HG03139 (cell line): Measurements from ENCODE around the gene CAGE1.
"Not testable (repeated sequence)": the region's sequence is repeated elsewhere in the genome, so short reads cannot be mapped to it uniquely, and the experiment has no call there.

Source experiments
- ATAC-seq: cut with Tn5 transposase; IDR thresholded peaks from one replicate; pipeline ENCODE4 v1.9.1; 2021; ENCODE audit not compliant: unreplicated experiment

The CAGE1 gene

DNA sequence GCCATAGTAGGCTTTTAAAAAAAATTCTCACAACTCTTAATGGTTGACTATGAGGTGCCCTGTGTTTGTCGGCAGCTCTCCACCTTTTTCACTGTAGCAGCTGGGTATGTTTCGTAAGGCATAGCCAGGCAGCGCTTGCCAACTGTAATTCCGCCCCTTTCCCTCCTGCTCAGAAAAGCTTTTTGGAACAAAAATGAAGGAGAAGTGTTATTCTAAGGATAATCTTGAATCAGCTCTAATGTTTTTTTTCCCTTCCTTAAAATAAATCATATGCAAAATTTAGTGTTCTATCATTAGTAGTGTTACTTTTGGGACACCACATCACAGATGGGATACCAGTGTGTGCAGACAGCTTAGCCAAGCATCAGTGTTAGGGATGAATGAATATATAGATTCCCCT, 21.3 kb upstream of the CAGE1 start:
- no peak for ATAC-seq

DNA sequence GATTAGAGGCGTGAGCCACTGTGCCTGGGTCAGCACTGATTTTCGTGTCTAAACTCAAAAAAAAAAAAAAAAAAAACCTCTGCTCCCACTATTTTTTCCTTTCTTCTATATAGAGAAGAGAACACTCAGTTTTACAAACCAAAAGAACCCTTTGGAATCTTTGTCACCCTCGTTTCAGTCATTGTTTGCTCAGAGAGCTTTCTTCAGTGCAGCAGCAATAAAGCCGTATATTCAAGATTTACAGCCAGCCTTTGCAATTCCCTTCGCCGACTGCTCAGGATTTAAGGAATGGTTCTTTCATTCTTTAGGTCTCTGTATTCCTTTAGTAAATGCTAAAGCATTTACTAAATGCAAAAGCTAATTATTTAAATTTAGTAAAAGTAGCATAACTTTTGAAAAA, 20.2 kb upstream of the CAGE1 start:
- ATAC-seq: no peak

DNA sequence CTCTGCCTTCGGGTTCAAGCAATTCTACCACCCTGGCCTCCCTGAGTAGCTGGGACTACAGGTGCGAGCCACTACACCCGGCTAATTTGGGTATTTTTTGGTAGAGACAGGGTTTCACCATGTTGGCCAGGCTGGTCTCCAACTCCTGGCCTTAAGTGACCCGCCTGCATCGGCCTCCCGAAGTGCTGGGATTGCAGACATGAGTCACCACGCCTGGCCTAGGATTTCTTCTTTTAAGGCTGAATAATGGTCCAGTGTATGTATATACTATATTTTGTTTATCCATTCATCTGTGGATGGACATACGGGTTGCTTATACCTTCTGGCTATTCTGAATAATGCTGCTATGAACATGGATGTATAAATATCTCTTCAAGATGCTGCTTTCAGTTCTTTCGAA, 17.2 kb upstream of the CAGE1 start:
- ATAC-seq: no peak

DNA sequence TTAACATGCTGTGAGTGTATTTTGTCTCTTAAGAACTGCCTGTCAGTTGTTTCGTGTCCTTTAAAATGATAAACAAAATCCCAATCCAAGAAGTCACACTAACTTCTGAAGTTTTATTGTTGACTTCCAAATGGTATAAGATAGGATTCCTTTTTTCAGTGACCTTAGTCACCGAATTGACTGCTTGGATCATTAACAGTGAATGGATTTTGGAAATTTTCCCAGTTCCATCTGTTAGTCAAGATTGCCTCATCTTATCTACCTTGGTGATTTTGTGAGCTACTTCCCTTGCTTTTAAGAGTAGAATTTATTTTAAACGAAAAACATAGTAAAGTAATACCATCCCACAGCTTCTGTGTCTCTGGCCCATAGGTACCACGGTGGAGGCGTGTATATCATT, 15.0 kb upstream of the CAGE1 start:
- no peak for ATAC-seq

DNA sequence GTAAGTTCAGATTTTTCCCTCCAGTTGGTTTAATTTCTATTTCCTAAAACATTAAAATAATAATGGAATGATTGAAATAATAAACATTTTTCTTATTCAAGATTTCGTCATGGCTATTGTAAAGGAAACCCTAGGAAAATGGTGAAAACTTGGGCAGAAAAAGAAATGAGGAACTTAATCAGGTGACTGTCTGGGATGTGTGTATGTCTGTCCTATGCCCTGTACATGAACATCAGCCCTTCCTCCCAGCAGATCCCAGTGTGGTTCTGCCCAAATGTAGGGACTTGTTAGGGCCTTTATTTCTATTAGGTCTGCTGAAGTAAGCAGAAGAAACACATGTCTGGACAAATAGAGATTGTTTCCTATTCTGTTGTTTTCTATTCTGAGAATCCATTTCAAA, 13.2 kb upstream of the CAGE1 start:
- no peak for ATAC-seq

DNA sequence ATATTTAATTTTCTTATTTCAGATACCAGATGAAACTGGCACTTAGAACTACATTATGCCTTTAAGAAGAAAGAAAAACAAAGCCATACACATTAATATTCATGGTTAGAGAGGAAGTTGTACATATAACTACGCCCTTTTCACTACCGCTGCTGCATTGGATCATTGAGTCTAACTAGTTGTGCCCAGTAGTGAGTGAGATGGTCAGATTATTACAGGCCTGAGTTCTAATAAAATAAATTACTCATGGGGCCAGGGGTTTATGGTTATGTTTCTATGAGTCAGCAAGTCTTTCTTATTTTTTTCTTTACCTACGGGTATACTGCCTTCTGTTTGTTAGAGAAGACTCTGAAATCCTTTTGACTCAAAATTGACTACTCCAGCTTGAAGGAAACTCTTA, 11.5 kb upstream of the CAGE1 start:
- ATAC-seq: no peak

DNA sequence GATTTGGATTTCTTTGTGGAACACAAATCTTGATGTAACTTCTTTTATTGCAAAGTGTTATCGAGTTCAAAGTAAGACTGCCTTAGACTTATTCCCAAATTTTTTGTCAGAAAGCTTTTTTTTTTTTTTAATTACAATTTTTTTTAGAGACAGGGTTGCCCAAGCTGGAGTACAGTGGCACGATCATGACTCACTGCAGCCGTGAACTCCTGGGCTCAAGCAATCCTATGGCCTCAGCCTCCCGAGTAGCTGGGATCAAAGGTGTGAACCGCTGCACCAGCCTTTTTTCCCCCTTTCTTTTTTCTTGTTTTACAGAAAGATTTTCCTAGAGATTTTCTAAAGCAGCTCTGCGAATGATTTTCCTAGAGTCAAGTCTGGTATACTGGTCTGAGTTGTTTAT, 2.9 kb upstream of the CAGE1 start:
- ATAC-seq: no peak

DNA sequence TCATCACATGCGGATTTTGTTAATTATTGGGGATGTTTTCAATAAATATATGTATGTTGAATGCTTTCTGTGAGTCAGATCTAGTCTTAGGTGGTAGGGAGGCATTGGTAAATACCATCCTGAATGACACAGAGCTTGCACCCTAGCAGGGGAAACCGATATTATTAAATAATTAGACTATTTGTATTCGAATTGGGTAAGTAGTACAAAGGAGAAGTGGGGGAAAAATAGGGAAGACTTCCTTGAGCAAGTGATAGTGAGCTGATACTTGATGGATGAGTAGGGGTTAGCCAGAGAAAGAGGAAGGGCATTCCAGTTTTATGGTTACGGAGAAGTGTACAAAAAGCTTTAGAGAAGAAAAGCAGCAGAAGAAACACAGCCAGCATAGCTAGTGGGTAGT, 1.6 kb upstream of the CAGE1 start:
- no peak for ATAC-seq

DNA sequence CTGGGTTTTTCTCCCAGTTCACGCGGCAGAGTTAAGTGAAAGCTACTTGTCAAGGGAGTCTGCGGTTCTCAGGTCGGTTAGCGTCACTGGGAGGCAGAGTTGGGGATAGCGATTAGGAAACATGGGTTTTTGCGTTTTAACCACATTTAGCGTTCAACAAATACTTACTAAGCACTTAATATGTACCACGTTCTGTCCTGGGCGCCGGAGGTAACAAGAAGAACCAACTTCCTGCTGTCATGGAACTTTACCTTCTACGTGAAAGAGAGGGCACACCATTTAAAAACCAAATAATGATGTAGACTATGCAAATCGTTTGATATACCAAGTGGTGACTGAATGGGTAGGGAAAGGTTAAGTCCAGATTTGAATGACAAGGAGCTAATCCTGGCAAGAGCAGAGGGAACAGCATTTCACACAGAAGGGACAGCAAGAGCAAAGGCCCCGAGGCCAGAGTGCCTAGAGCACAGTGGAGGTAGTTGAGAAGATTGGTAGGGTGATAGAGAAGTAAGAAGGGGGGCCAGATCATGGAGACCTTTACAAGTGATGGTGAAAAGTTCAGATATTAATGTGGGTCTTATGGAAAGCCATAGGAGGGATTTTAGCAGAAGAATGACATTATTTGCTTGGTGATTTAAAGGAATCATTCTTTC, 810 bp upstream of the CAGE1 start:
- ATAC-seq: no peak

DNA sequence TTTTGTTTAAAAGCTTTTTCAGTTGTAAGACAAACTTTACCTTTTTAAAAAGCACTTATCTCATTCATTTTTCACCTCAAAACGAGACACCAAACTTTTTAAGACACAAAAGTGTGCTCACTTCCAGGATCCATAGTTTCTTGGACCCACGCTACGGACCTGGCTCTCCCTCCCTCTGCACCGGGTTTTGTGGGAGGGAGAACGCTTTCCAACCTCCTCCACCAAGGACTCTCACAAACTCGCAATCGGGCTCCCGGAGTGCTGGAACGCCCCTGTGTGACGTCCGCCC, 436 bp downstream of the CAGE1 start:
- ATAC-seq: no peak

DNA sequence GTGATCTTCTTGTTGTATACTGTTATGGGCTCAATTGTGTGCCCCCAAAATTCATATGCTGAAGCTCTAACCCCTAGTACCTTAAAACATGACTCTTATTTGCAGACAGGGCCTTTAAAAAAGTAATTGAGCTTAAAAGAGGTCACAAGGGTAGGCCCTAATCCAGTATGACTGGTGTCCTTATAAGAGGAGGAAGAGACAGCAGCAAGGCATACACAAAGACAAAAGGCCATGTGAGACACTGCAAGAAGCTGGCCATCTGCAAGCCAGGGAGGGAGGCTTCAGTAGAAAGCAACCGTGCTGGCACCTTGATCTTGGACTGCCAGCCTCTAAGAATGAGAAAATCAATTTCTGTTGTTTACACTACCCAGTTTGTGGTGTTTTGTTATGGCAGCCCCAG, 8.4 kb downstream of the CAGE1 start:
- ATAC-seq: no peak

DNA sequence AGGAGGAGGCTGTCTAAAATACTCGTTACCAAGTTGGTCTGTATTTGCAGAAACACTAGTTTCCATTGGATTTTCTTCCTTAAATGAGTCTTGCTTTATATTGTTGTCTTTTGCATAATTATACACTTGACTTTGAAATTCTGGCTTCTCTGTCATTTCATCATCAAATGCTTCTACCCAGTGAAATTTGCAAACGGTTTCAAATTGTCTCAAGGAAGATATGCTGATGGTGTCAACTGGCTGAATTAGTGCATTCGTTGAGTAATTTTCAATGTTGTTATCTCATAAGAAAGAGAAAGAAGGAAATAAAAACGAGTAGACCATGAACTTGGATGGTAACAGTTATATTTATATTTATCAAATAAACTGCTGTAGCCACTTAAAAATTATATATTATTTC, 10.8 kb downstream of the CAGE1 start:
- ATAC-seq: no peak

DNA sequence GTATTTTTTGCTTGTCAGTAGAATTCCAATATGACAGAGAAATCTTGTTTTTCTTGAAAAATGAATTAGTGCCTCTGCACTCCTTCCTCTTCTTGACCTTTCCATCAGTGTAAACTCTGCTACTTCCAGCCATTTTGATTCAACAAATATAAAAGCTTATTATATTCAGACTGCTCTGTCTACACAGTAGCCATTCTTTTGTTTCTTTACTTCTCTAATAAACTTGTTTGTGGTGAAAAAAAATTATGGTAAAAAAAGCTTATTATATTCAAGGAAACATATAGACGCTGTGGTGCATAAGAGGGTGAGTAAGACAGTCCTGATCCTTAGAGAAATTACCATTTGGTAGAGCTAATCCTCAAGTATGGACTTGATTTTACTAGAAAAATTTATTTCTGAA, 11.6 kb downstream of the CAGE1 start:
- no peak for ATAC-seq

DNA sequence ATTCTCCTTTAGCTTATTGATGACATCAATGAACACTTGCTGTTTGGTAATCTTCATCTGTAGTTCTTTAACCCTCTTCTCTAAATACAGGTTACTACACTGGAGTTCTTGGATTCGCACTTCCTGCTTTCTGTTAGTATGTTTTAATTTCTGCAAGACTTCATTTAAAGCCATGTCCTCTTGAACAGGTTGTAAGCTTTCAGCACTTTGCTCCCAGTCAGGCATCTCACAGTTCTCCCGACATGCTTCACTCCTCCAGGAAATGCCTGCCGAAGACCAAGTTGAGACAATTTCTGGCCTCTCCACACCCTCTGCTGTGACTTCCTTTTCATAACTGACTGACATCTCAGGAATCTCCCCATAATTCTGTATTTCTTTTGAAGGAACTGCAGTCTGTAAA, 15.8 kb downstream of the CAGE1 start:
- ATAC-seq: no peak

DNA sequence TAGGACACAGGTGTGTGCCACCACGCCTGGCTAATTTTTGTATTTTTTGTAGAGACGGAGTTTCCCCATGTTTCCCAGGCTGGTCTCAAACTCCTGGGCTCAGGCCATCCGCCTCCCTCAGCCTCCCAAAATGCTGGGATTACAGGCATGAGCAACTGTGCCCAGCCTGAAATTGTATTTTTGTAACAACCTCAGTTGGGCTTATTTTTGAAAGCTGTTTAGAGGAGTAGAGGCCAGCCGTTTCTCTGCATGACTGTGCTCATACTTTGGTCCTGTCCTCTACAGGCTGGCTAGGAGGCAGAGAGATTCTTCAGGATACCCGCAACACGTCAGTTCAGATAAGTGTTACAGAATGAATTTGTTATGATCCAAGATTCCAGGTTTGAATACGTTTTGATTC, 22.1 kb downstream of the CAGE1 start:
- no peak for ATAC-seq

DNA sequence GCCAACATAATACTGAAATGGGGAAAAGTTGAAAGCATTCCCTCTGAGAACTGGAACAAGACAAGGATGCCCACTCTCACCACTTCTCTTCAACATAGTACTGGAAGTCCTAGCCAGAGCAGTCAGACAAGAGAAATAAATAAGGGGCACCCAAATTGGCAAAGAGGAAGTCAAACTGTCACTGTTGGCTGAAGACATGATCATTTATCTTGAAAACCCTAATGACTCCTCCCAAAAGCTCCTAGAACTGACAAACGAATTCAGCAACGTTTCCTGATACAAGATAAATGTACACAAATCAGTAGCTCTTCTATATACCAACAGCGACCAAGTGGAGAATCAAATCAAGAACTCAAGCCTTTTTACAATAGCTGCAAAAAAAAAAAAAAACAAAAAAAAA, 37.6 kb downstream of the CAGE1 start:
- not testable (repeated sequence) for ATAC-seq

DNA sequence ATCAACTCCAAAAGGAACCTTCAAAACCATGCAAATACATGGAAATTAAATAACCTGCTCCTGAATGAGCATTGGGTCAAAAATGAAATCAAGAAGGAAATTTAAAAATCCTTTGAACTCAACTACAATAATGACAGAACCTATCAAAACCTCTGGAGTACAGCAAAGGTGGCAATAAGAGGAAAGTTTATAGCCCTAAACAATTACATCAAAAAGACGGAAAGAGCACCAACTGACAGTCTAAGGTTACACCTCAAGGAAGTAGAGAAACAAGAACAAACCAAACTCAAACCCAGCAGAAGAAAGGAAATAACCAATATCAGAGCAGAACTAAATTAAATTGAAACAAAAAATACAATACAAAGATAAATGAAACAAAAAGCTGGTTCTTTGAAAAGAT, 39.0 kb downstream of the CAGE1 start:
- ATAC-seq: not testable (repeated sequence)

DNA sequence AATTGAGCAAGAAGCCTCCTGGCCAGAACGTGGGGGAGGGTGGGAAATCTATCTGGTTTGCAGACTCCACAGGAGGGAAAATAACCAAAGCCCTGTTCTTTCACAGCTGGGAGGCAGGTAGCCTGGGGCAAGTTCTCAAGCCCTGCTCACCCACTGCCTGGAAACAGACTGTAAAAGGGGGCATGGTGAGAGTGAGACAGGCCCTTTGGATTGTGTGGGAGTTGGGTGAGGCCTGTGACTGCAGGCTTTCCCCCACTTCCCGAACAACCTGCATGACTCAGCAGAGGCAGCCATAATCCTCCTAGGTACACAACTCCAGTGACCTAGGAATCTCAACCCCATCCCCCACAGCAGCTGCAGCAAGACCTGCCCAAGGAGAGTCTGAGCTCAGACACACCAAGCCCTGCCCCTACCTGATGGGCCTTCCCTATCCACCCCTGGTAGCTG, 42.0 kb downstream of the CAGE1 start:
- not testable (repeated sequence) for ATAC-seq

DNA sequence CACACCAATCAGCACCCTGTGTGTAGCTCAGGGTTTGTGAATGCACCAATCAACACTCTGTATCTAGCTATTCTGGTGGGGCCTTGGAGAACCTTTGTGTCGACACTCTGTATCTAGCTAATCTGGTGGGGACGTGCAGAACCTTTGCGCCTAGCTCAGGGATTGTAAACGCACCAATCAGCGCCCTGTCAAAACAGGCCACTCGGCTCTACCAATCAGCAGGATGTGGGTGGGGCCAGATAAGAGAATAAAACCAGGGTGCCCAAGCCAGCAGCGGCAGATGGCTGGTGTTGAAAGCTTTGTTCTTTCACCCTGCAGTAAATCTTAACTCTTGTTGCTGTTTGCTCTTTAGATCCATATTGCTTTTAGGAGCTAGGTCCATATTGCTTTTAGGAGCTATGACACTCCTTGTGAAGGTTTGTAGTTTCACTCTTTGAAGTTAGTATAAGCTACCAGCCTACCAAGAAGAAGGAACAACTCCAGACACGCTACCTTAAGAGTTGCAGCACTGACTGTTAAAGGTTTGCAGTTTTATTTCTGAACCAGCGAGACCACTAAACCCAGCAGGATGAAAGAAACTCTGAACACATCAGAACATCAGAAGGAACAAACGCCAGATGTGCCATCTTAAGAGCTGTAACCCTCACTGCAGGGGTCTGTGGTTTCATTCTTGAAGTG, 44.6 kb downstream of the CAGE1 start:
- not testable (repeated sequence) for ATAC-seq

DNA sequence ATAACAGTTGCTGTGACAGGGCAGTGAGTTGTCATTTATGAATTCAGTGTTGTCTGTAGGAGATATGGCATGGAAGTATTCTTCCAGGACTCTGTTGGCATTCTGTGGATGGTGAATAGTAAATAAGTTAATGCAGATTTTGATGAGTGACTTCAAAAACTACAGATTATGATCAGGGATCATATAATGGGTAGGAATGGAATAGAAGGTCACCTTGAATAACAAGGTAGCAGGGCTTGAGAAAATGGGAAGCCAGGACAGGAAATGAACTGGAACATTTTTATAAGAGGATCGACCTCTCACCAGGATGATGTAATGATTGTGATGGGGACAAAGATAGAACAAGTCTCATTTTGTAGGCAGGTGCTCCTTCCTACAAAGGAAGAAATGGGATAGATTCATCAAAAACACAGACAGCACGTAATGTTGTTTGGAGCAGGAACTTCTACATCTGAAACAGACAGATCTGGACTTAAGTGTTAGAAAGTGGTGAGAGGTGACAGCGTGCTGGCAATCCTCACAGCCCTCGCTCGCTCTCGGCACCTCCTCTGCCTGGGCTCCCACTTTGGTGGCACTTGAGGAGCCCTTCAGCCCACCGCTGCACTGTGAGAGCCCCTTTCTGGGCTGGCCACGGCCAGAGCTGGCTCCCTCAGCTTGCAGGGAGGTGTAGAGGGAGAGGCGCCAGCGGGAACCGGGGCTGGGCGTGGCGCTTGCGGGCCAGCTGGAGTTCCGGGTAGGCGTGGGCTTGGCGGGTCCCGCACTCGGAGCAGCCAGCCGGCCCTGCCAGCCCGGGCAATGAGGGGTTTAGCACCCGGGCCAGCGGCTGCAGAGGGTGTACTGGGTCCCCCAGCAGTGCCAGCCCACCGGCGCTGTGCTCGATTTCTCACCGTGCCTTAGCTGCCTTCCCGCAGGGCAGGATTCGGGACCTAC, 45.7 kb downstream of the CAGE1 start:
- ATAC-seq: no peak

DNA sequence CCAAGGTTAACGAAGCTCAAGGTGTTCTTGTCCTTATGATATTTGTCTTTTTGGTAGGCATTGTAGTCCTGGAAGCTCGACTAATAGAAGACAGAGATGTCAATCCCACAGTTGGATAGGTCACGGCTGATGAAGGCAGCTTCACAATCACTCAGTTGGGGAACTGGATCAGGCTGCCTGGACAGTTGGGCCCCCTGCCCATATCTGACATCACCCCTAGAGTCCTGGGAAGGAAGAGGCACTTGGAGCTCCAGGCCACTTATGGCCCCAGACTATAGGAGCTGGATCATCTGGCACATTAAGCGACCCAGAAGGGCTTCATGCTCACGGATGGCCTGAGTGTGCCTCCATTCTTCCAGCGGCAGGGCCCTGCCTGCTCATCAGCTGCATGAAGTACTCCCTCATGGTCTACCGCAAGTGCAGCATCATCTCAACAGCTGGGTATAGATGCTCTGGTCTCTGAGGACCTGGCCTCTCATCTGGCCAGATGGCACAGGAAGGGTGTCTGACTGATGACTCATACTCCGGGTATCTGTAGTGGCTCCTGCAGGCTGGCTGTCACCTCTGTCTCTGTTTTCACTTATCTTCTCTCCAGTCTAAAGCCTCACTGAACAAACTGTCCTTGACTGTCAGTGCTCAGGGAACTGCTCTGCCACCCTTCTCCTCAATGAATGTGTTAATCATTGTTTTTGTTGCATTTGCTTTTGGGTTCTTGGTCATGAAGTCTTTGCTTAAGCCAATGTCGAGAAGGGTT, 47.4 kb downstream of the CAGE1 start:
- ATAC-seq: no peak
